ENCODE measurements around the gene SMO. TPM values are rescaled to one million over a fixed set of nuclear protein-coding genes. Genes with fewer than 3 reads are reported as not detected.

Gene SMO
- total RNA-seq, 1 donor from 2014 or later: 20.1 TPM

GRCh38 chr7:129262324-129262723 lies 73.9 kb downstream of the SMO start:
- DNase-seq (ENCODE audit: low read depth): no peak
- no peak overlapping the region for H3K4me3 ChIP-seq (ENCODE audit: low read depth, low read length)
- H3K27me3 ChIP-seq (ENCODE audit: control insufficient read depth, insufficient read depth, low read length): no peaks in the 10 kb centered on the region
- H3K36me3 ChIP-seq (ENCODE audit: control insufficient read depth, insufficient read depth, low read length): no peaks in the 10 kb centered on the region
- TF ChIP-seq CTCF (IDR thresholded peaks at IDR 0.05; ENCODE audit: insufficient read depth, low read length, poor library complexity, severe bottlenecking): no peak

Other genes with a start within 250 kb of the SMO start
- 49.6 and 50.8 TPM in 2 replicates for gene TNPO3, start 133.5 kb upstream of the SMO start, total RNA-seq
- 18.0 and 22.2 TPM in 2 replicates for gene TSPAN33, start 43.9 kb upstream of the SMO start, total RNA-seq
- gene AHCYL2, start 36.4 kb downstream of the SMO start, total RNA-seq: 9.5 and 10.1 TPM in 2 replicates
- 2.3 and 3.5 TPM in 2 replicates for gene STRIP2, start 245.8 kb downstream of the SMO start, total RNA-seq

Data from kidney epithelial cell (primary cell).